NCI-H1417 (cell line): ENCODE results near the gene ZSCAN16.

Source experiments
- DNase-seq, 3 experiments: peaks; one replicate each; lab custom pipeline; 2025; lab: John Stamatoyannopoulos, UW

Gene ZSCAN16

DNA sequence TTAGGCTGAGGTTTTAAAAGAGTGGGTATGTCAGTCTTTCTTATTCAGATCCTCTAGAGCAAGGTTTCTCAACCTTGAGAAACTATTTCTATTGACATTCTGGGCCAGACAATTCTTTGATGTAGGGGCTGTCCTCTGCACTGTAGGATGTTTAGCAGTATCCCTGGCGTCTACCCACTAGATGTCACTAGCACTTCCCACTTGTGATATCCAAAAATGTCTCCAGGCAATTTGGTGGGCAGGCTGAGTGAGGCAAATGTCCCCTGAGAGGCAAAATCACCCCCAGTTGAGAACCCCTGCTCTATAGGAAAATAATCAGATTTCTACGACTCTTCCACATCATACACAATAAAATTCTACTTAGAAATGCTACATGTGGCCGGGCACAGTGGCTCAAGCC lies 9.6 kb downstream of the ZSCAN16 start:
- peak in 2 of 3 experiments; percentile 14 to 27 for DNase-seq

DNA sequence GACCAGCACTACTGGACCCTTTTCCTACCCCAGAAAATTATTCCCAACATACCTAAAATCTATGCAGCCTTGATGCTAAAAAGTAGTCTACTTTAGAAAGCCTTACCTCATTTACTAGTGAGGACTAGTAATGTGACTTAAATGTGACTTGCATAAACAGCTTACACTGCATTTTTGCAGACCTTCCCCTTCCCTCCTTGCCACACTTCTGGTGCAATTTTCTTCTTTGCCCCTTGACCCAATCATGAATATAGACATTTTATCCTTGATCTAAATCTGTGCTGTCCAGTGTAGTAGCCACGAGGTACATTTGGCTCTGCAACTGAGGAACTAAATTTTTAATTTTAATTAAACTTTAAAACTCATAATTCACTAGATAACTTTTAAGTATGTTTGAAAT lies 10.3 kb downstream of the ZSCAN16 start:
- no peak for DNase-seq

DNA sequence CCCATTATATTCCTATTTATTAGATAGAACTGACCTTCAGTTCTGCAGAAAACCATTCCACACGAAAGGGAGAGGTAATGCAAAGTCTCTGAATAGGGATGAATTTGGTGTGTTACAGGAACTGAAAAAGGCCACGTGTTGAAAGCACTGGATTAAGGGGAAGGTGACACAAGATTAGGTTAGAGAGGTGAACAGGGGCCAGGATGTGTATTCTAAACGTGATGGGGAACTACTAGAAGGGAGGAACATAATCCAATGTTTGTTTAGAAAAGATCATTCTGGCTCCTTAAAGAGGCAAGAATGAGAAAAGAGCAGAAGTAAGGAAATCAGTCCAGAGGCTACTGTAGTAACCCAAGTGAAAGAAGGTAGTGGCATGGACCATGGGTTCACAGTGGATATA lies 11.0 kb downstream of the ZSCAN16 start:
- DNase-seq: no peak

DNA sequence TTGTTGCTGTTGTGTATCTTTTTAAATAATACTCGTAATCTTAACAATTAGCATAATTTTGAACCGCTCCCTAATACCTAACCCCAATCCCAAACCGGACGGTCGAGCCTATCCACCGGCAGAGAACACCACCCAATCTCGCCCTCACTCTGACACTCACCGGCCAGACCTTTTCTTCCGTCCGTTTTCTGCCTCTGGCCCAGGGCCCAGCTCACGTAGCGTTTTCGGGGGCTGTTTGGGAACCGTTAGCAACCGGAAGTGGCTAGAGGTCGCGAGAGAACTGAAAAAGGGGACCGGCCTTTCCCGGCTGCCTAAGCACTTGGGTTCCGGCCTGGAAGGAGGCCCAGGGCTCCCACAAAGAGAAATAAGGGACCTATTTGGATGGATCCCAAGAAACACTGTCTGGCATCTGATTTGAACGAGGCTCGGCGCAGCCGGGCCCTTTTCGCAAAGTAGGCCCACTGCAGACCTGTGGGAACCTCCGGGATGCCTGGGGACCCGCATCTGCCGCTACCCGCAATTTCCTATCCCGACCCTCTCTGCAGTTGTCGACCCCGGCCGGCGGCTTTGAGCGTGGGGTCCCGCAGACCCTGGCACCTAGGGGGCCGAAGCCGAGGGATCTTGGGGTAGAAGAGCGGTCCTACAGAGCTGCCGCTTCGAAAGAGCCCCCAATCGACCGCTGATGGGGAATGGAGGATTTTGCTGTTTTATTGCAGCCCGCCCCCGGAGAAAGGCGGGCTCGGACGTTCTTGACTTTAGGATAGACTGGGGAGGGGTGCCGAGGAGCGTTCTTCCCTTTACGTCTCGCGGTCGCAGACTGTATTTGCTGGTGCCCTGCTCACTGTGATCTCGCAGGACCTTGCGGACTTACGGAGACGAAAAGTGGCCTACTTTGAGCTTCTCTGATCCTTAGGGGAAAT lies 12.4 kb downstream of the ZSCAN16 start:
- peak; percentile 85 to 92 (median 89) for DNase-seq

DNA sequence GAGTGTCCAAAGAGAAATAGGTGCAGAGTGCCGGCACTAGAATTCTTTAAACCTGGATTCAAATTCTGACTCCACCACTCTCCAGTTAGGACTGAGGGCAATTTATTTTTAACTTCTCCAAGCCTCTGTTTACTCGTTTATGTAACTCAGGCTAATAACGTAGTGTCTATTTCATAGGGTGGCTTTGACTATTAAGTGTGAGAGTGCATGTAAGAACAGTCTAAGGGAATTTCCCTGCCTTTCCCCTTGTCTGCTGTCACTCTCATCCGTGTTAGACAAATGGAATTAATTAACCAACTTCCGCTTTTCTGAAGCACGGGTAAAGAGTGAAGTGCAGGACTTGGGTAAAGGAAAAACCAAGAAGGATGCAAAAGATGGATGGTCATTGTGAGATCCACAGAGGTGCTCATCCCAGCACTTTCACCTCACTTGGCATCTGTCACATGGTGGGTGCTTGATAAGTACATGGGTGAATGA lies 13.1 kb downstream of the ZSCAN16 start:
- peak in 2 of 3 experiments; percentile 7 to 68 for DNase-seq

DNA sequence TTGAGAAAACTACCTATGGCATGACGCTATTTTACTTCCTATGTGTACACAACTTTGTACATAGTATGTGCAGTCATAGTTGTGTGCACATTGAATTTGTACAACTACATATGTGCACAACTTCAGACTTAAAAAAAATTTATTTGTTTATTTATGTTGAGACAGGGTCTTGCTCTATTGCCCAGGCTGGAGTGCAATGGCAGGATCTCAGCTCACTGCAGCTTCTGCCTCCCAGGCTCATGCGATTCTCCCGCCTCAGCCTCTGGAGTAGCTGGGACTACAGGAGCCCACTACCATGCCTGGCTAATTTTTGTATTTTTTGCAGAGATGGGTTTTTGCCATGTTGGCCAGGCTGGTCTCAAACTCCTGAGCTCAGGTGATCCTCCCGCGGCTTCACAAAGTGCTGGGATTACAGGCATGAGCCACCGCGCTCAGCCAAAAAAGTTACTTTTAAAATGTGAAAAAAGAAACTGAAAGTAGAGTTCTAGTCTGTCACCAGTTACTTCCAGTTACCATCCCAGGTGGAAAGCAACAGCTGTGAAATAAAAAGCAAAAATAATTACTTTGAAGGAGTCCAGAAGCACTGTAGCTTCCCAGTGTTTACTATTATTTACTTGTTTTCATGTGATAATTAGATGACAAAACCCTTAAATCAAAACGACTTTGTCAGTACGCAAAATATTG lies 15.6 kb downstream of the ZSCAN16 start:
- no peak for DNase-seq

DNA sequence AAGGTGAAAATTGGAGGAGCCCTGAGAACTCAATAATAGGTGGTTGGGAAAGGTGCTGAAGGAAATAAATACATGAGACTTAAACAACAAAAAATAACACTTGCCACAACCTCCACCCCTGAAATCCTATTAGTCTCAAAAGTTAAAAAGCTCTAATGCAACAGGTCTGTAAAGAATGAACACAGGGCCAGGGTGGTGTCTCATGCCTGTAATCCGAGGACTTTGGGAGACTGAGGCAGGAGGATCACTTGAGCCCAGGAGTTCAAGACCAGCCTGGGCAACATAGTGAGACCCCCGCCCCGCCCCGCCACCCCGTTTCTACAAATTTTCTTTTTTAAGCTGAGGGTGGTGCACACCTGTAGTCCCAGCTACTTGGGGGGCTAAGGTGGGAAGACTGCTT lies 16.2 kb downstream of the ZSCAN16 start:
- no peak for DNase-seq

DNA sequence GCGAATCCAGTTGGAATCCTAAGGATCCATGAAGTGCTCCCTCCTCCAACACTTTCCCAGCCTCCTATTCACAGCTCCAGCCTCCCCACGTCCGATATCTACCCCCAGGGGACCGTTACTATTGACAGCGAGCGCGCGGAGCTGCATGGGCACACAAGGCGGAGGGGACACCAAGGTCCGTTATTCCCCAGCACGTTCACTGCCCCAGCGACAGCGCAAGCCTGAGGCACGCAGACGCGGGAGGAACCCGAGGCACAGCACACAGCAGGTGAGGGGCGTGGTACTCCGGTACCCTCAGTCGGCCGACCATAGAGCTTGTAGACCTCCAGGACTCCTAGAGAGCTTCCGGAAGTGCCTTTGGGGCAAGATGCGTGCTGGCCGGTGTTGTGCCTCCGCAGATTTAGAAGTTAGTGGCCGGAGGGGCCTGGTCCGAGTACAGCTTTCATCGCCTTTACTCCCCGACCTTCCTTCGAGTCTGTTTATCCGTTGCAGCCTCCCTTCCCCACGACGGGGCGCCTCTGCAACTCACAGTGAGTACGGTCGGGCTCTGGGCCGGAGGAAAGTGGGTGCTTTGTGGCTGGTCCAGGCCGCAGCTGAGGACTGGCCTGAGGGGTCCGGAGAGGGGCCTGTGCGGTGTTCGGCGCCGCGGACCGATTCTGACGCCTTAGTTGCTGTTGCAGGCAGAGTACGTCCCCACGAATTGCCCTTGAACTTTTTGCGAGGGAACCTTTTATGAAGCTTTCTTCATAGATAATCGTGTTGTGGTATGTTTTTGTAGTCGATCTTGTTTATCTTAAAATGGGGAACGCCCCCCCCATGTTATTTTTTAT lies 17.3 kb downstream of the ZSCAN16 start, which contains the start of gene ZKSCAN8:
Gene ZKSCAN8 (plus strand): TSS at position 384 of the 830 bp plus-strand sequence. CDS start 6,525 bp downstream, outside the sequence.
- DNase-seq: peak; percentile 90 to 94 (median 91)

DNA sequence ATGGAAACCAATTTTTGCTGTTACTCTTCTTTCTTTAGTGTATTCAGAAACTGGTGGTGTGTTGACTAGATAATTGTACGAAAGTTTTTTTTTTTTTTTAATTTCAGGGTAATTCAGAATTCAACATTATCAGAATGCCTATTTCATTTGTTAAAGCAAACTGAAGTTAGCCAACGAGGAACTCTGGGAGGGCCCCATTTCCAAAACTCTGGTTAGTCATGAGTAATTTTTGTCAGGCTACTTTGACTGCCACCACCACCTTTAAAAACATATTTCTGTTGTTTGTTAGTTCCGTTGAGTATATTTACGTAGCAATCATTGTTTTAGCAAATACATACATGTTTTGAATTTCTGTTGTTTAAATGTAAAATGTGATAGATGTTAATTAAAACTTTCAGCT lies 18.0 kb downstream of the ZSCAN16 start:
- no peak for DNase-seq

DNA sequence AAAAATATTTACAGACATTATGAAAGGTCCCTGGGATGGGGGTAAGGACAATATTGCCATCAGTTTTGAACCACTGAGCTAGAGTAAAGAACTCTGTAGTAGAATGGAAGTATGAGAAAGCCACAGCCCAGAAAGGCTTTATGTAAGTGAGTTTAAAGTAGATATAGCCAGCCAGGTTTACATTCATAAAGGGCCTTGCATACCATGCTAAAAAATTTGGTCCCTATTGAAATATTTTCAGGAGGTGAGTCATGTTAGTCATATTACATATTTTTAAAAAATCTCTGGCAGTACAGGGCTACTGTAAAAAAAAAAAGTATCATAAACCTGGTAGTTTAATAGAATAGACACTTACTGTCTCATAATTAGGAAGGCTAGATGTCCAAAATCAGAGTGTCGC lies 20.8 kb downstream of the ZSCAN16 start:
- DNase-seq: no peak

DNA sequence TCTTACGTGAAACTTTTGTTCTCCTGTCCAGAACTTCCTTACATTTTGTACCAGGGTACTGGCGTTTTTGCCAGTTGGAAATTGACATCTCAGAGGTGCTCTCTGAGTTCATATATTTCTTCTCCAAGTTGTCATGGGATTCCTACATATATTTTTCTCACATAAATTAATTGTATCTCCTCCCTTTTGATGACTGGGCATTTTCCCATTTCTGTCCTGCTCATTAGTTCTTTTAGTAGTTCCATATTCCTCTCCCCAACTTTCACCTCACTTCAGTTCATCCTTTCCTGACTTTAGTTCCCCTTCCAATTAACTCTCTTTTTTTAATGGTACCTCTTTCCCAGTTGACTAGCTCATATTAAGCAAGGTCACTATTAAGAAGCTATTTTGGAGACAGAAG lies 28.1 kb downstream of the ZSCAN16 start:
- DNase-seq: no peak

DNA sequence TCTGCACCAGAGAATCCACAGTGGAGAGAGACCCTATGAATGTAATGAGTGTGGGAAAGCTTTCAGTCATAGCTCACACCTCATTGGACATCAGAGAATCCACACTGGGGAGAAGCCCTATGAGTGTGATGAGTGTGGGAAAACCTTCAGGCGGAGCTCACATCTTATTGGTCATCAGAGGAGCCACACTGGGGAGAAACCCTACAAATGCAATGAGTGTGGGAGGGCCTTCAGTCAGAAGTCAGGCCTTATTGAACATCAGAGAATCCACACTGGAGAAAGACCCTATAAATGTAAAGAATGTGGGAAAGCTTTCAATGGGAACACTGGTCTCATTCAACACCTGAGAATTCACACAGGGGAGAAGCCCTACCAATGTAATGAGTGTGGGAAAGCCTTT lies 29.1 kb downstream of the ZSCAN16 start:
- no peak for DNase-seq

DNA sequence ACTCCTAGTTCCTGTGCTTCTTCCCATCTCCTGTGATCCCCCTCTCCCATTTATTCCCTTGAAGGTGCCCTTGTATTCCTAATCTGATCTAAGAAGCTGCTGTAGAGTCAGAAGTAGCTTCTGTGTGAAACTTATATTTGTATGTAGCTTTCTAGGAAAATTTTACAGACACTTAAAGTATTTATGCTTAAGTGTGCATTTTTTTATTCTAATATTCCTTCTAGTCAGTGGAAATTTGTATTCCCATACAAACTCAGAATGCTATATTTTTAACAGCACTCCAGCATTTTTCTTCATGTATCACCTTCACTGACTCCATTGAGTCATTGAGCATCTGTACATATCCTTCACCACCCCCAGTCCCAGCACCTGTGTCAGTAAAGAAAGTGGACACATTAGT lies 29.9 kb downstream of the ZSCAN16 start:
- DNase-seq: no peak

DNA sequence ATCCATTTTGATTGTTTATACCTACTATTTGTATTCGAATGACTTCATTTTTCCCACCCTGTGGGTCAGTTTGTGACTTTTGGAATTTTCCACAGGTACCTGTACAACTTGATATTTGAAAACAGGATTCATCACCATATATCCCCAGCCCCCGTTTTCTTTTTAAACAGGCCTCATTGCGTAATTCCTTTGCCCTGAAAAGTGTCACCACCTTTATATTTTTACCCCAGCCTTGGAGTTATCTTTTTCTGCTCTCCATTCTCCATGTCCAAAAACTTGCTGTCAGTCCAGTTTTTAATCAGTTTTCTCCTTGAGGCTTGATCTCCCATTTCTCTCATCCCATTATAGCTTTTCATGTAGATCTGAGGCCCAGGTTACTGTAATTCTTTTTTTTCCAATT lies 33.9 kb downstream of the ZSCAN16 start:
- DNase-seq: no peak

DNA sequence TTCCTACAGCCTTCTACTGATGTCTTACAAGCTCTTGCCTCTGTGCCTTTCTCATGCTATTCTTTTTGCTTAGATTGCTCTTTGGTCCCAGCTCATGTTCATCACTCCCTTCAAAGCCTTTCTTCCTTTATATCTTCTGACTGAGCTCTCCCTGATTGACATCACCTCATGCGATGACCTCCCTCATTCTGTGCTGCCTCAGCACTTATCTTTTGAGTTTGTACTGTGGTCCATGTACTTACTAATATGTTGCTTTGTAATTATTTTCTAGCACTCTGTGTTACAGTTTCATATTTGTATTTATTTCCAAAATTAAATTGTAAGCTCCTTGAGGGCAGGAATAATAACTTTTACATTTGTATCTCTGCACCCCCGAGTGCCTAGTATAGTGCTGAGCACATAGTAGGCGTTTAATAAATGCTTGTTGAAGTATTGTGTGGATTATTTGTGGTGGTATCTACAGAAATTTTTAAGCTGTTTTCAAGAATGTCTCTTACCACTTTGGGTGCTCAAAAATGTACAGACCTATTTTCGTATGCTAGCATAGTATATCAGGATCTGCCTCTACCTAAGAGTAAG lies 34.7 kb downstream of the ZSCAN16 start:
- DNase-seq: no peak

DNA sequence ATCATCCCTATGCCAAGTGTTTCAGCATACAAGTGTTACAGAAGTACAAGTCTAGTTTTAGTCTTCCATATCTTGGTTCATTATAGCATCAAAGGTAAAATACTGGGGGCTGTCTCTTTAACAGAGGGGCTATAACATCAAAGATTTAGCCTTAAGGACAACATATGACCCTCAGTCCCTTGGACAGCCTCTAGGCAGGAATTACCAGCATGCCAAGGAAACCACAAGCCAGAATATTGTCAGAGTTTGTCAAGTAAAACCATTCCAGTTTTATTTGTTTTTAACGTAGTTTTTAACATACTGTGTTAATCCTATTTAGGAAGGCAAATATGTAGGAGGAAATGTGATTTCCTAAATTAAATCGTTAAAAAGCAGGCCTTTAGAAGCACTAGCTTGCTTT lies 35.8 kb downstream of the ZSCAN16 start:
- no peak for DNase-seq

DNA sequence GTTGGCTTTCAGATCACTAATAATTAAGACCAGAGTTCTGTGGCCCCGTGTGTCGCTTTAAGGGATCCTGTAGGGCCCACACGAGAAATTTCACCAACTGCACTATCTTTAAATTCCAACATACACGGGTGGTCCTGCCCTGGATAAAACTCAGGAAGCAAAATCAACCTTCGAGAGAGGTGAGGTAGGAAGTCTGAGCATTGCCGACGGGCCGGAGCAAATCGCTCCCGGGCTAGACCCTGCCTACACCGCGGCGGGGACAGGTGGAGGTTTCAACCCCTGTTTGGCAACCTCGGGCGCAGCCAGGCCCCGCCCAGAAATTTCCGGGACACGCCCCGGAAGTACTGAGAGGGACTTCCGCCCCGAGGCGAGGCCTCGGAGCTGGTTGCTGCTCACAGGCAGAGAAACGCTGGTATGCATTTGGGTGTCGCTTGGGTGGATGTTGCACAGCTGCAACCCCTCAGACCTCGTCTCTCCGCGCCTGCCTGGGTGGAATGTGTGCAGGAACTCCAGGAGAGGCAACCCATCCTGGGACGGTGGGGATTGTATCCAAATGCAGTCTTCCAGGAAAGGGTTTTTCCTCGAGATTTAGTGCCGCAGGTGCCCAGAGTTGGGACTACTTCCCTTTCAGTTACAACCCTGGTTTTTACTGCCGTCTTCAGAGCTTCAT lies 37.1 kb downstream of the ZSCAN16 start:
- peak; percentile 64 to 80 (median 76) for DNase-seq

DNA sequence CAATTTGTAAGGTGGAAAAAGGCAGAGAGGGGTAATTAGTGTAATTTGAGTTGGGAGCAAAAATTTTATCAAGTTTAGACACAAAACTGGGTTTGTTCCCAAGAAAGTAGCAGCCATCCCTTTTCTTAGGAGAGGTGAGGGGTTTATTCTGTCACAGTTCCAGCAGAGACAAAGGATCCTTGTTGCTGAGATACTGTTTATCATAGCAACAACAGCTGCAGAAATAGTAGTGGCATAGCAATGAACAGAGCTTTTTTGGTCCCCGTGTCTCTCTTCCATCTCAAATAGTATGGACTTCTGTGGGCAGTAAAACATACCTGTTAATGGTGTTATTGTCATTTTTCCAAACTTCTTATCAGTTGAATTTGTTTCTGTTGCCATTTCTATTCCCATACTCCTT lies 41.2 kb downstream of the ZSCAN16 start:
- no peak for DNase-seq

DNA sequence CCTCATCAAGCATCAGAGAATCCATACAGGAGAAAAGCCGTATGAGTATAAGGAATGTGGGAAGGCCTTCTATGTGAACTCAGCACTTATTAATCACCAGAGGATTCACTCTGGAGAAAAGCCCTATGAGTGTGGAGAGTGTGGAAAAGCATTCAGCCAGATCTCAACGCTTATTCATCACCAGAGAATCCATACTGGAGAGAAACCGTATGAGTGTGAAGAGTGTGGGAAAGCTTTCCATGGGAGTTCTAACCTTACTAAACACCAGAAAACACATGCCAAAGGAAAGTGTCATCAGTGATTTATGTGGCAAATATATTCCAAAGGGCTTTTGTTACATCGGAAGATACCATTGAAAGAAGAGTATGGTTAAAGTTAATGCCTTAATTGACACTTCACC lies 42.7 kb downstream of the ZSCAN16 start:
- no peak for DNase-seq

DNA sequence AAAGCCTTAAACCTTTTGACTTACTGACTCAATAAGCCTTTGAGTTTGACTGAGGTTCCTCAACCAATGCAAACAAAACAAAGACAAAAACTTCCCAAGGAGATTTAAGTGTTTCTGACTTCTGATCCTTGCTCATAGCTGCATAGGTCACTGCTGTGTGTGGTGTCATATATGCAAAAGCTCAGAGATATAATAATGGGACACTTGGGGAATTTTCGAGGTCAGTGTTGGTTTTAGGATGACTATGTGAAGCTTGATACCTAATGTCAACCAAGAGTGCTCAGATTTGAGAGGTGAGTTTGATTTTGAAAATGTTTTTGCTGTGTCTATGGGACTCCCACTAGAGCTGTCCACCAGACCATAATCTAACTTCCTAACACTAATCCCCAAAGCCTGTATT lies 43.5 kb downstream of the ZSCAN16 start:
- DNase-seq: no peak

DNA sequence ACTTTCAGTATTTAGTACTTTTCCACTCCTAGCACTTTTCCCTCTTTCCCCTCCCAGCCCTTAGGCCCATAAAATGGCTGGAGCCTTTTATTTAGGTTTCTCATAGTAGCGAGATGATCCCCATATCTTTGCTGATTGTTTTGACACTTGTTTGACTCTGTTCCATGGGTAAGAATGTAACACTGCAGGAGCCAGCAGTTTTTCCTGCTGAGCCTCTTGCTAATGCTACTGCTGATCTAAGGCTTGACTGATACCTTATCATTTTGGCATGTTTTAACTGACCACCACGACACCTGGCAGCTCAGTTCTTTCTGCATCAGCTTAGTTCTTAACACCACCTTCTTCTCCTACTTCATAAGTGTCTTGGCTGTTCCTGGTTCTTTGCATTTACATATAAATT lies 46.9 kb downstream of the ZSCAN16 start:
- DNase-seq: no peak
